K562 (cell line): Measurements from ENCODE around the gene SETMAR. TPM values are rescaled to one million over a fixed set of nuclear protein-coding genes. Genes with fewer than 3 reads are reported as not detected.

ENCODE experiments used
- AFF4 ChIP-seq: sonication (generic); formaldehyde crosslinking; IDR thresholded peaks from 2 replicates; pipeline ENCODE4 v1.8.0; 2023; ENCODE audit warnings: mild to moderate bottlenecking, missing genetic modification reagents
- CUX1 ChIP-seq: fragments of 200-800 bp; sonication (Bioruptor generic); IDR thresholded peaks from 2 replicates; pipeline ENCODE4 v1.6.1; 2016; ENCODE audit warnings: missing genetic modification characterization, missing compliant biosample characterization
- DACH1 ChIP-seq: fragments of 450-650 bp; IDR thresholded peaks from 2 replicates; pipeline ENCODE4 v1.6.1; 2018; ENCODE audit not compliant: partially characterized antibody
- E2F6 ChIP-seq, 2 experiments: IDR thresholded peaks; 2 replicates each; pipeline ENCODE4 v1.6.1; 2011; ENCODE audit warnings: borderline replicate concordance in 1 of 2, control low read depth in 1 of 2, low read depth in 1 of 2, low read length in 1 of 2, mild to moderate bottlenecking in 1 of 2, mixed read lengths in 1 of 2, moderate library complexity in 1 of 2; ENCODE audit not compliant: insufficient read depth in 1 of 2, insufficient read length in 1 of 2, poor library complexity in 1 of 2, severe bottlenecking in 1 of 2; ENCODE audit errors: extremely low read depth in 1 of 2
- HDAC2 ChIP-seq: fragments of 450-650 bp; IDR thresholded peaks from 2 replicates; pipeline ENCODE4 v1.6.1; 2016; ENCODE audit warnings: mild to moderate bottlenecking
- HNRNPH1 ChIP-seq: fragments of 200-400 bp; formaldehyde crosslinking; optimal IDR thresholded peaks from 2 replicates; pipeline ENCODE3; 2017; ENCODE audit warnings: low read depth, mild to moderate bottlenecking, low read length, moderate library complexity
- NBN ChIP-seq: fragments of 450-650 bp; IDR thresholded peaks from 2 replicates; pipeline ENCODE4 v1.6.1; 2016; ENCODE audit warnings: low read depth, mild to moderate bottlenecking
- PKNOX1 ChIP-seq: fragments of 450-650 bp; IDR thresholded peaks from 2 replicates; pipeline ENCODE4 v1.6.1; 2016
- POLR2B ChIP-seq: fragments of 450-650 bp; IDR thresholded peaks from 2 replicates; pipeline ENCODE4 v1.6.1; 2018; ENCODE audit warnings: low read depth; ENCODE audit not compliant: partially characterized antibody
- PYGO2 ChIP-seq: fragments of 450-650 bp; IDR thresholded peaks from 2 replicates; pipeline ENCODE4 v1.6.1; 2016; ENCODE audit warnings: mild to moderate bottlenecking, missing genetic modification characterization, moderate library complexity, missing compliant biosample characterization
- SAFB2 ChIP-seq: fragments of 200-400 bp; formaldehyde crosslinking; IDR thresholded peaks from 2 replicates; pipeline ENCODE4 v1.6.1; 2018; ENCODE audit warnings: borderline replicate concordance, low read length, low read depth, moderate library complexity; ENCODE audit not compliant: severe bottlenecking
- ZNF274 ChIP-seq: IDR thresholded peaks from 2 replicates; pipeline ENCODE4 v1.6.1; 2011; ENCODE audit warnings: low read depth, mild to moderate bottlenecking, low read length, moderate library complexity, borderline replicate concordance
- ZNF511 ChIP-seq: sonication (generic); formaldehyde crosslinking; IDR thresholded peaks from 2 replicates; pipeline ENCODE4 v1.8.0; 2022; ENCODE audit warnings: mild to moderate bottlenecking, missing genetic modification reagents
- polyA plus RNA-seq, 8 experiments: library from polyadenylated mRNA; depleted of rRNA in 4 of 8; stranded (reverse) in 5 of 8; unstranded in 3 of 8; fragments of >200 nt; fragmentation: Nextera tagmentation in 2 of 8; fragmentation: Illumina TruSeq in 1 of 8; extraction: Ambion mirVana in 2 of 8; extraction: Trizol in 1 of 8; gene quantifications; 2 replicates each; pipeline versions ENCODE4 v1.2.1 to v1.2.3, GENCODE V29; 2011 to 2014; ENCODE audit warnings: inconsistent platforms in 1 of 8, missing spikeins in 1 of 8
- total RNA-seq, 7 experiments: library from RNA; depleted of rRNA in 6 of 7; stranded (reverse); fragments of >200 nt in 6 of 7; fragmentation: Illumina TruSeq in 2 of 7; extraction: Trizol in 2 of 7; gene quantifications; 2 replicates each; pipeline versions ENCODE4 v1.2.1 to v1.2.3, GENCODE V29; 2011 to 2021; ENCODE audit warnings: low replicate concordance in 1 of 7

SETMAR gene
- total and polyA plus RNA-seq, 9 of the 15 experiments (the other 6 are each of a cell fraction or from before 2014, with no cell fraction given), result 5.5 to 25.1 (median 18.2) TPM

- TF ChIP-seq E2F6 (IDR thresholded peaks at IDR 0.05; ENCODE audit: borderline replicate concordance in 1 of 2, extremely low read depth in 1 of 2, insufficient read depth in 1 of 2, insufficient read length in 1 of 2, low read depth in 1 of 2, low read length in 1 of 2, poor library complexity in 1 of 2, severe bottlenecking in 1 of 2), result peak; percentile 34 to 62
- peak; percentile 38; the same call in 1 of the 2 replicates for TF ChIP-seq CUX1 (CRISPR knock-in tag)
- no peak for TF ChIP-seq POLR2B
- TF ChIP-seq DACH1, result no peak
- TF ChIP-seq NBN, result peak; percentile 69
- TF ChIP-seq SAFB2, result no peak
- peak; percentile 59; the same call in 1 of the 2 replicates for TF ChIP-seq HDAC2
- no peak for TF ChIP-seq HNRNPH1
- no peak for TF ChIP-seq ZNF274
- peak; percentile 80 for TF ChIP-seq PKNOX1
- TF ChIP-seq AFF4 (CRISPR knock-in tag), result no peak
- no peak for TF ChIP-seq ZNF511 (CRISPR knock-in tag)
- no peak for TF ChIP-seq PYGO2 (tag)
These were observed 37.5 kb downstream of the SETMAR start (continued) for GRCh38 chr3:4340411-4341335.
